Stimulated activated CD8-positive, alpha-beta memory T cell treated with anti-CD3 and anti-CD28 coated beads, Interleukin-4, amount 100 ng/mL, for 24 hours (primary cell): ENCODE results near the gene ADAM30.

Experiments used
- DNase-seq: peaks from one replicate; pipeline ENCODE4 v3.0.0-alpha.2; 2020; ENCODE audit warnings: low read depth

Gene ADAM30

DNA sequence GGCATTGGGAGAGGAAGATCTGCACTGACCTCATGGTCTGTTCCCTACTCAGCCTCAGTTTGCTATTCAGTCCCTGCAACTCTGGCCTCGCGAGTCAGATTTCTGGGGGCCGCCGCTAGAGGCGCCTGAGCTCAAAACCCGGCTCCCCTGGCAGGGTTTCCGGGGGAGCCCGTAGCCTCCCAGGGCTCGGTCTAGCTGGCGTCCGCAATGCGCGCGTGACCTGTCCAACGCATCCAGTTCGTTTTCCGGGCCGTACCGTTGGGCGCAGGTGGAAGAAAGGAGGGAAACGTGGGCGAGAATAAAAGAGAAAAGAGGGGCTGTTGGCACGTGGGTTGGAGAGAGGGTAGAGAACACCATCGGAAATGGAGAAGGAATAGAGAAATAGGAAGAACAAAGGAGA is at the start of gene ADAM30:
ADAM30 (minus strand) TSS at position 213 of the 400 bp plus-strand sequence; CDS start at position 34, 179 bp downstream.
- DNase-seq: no peak

- DNase-seq: no peak
These were observed 46.9 kb upstream of the ADAM30 start for GRCh38 chr1:119943216-119943615.

DNA sequence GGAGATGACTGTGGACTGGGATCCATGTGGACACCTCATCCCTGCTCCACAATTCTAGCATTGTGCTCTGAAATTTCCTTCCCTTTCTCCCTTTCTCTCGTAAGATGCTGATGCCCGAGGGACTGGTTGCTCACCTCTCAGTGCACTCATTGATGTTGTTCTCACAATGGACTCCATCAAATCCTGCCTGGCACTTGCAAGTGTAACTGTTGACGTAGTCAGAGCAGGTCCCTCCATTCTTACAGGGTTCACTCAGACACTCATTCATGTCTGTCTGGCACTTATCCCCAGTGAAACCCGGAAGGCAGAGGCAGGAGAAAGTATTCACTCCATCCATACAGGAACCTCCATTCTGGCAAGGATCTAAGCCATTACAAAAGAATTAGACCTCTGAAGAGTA is 45.1 kb upstream of the ADAM30 start:
- no peak for DNase-seq

GRCh38 chr1:119940697-119941096 is 44.4 kb upstream of the ADAM30 start:
- no peak for DNase-seq

DNA sequence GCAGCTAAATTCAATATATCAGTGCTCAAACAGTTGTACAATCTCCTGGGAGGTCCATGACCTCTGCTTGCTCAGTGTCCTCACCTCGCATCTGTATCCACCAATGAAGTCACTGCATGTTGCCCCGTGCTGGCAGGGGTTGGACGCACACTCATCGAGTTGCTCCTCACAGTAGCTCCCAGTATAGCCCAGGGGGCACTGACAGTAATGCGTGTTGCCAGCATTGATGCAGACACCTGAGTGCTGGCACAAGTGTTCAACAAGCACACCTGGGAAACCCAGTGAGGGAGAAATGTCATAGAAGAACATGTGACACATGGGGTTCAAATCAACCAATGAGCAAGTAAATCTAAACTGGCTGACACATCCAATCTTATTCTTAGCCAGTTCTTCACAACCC is 40.9 kb upstream of the ADAM30 start:
- DNase-seq: no peak

GRCh38 chr1:119935915-119936314 is 39.6 kb upstream of the ADAM30 start:
- DNase-seq: no peak

DNA sequence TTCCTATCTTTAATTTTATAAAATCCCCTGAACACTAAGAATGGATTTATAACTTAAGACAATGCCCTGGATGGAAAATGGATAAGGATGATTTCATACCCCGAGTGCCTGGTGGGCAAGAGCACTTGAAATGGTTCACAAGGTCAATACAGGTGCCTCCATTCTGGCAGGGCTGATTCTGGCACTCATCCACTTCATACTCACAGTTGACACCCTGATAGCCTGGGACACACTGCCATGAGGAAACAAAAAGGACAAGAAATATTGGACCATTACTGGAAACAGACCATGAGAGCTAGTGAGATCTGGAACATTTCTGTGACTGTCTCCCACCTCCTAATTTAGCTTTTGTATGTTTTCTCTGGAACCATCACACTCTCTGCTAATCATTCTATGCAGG is 39.1 kb upstream of the ADAM30 start:
- no peak for DNase-seq

GRCh38 chr1:119933397-119933796 is 37.1 kb upstream of the ADAM30 start:
- DNase-seq: no peak

- no peak for DNase-seq
These were observed 33.5 kb upstream of the ADAM30 start for GRCh38 chr1:119929643-119930315.

DNA sequence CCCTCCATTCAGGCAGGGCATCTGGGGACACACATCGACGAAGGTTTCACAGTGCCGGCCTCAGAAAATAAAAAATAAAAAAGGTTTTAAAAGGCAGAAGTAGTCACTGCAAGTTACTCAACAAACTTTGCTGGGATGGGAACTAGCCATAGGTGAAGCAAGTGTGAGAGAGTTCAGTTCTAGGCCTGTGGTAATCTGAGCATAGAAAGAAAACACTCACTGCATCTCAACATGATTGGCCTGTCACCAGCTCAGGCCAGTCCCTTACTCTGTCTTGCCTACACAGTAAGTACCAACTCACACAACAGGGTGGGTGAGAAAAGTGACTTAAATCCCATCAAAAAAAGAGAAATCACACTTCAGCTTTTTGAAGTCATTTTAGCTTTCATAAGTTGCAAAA is 30.2 kb upstream of the ADAM30 start:
- no peak for DNase-seq

GRCh38 chr1:119924948-119925898 is 28.9 kb upstream of the ADAM30 start:
- DNase-seq: no peak

DNA sequence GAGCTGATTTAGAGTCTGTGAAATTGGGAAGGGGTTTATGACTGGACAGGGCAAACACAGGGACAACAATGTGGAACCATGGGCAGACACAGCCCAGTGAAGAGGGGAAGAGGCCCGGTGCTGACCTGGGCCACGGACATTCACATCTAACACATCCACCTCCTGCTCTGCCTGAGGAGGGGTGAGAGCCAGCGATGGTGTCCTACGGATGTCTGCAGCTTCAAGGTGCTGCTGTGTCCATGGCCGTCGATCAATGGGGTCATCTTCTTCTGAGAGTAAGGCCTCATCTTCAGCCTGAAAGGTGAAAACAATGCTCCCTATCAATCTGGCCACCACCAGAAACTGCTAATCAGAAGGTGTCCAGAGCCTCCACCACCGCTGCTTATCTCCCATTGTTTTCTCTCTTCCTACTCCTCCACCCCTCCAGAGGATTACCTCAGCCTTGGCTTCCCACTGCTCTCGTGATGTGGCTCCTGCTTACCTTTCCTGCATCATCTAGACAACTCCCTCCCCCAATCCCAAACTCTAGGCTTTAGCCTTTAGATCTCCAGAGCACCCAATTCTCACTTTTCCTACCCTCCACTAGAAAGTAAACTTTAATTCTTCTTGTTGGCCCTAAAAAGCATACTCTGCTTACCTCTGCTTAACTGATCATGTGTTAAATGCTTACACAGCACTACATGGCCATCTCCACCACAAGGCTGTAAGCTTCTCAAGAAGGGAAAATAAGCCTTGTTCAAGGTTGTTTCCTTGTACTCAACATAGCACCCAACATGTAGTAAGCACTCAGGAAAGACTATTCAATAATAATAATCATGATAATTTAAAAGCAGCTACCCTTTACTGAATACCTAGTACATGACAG is 24.0 kb upstream of the ADAM30 start:
- no peak for DNase-seq

DNA sequence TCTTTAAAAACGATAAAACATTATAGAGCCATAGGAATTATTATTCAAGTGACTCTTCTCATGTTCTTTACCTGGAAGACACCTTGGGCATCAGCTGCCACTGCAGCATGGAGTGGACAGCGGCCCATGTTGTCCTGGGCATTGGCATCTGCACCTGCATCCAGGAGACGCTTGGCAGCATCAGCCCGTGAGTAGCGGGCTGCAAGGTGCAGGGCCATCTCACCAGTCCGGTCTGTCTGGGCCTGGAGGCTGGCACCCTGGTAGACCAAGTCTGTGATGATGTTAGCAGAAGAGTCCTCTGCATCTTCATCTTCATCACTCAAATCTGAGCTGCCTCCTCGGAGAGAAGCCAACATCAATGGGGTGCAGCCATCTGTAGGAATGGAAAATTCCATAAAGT is 22.9 kb upstream of the ADAM30 start:
- no peak for DNase-seq

DNA sequence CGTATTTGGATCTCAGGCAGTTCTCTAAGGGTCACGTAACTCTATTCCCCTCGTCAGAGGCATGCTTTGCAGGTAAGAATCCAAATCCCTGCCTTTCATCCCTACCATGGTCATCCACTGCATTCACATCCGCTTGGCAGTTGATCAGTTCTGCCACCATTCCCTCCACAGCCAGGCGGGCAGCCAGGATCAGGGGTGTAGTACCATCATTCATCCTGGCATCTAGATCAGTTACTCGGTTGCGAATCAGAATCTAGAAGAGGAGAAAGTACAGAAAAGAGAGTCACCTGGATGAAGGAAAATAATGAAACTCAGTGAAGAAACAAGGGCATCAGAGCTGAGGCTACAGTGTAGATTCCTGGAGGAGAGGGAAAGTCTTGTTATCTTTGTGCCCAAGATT is 22.0 kb upstream of the ADAM30 start:
- no peak for DNase-seq

GRCh38 chr1:119917304-119918055 is 21.2 kb upstream of the ADAM30 start:
- no peak for DNase-seq

- no peak for DNase-seq
These were observed 19.2 kb upstream of the ADAM30 start for GRCh38 chr1:119915517-119915916.

- no peak for DNase-seq
These were observed 17.8 kb upstream of the ADAM30 start for GRCh38 chr1:119914071-119914470.

- no peak for DNase-seq
These were observed 16.6 kb upstream of the ADAM30 start for GRCh38 chr1:119912963-119913362.

- no peak for DNase-seq
These were observed 15.5 kb upstream of the ADAM30 start for GRCh38 chr1:119911775-119912174.

DNA sequence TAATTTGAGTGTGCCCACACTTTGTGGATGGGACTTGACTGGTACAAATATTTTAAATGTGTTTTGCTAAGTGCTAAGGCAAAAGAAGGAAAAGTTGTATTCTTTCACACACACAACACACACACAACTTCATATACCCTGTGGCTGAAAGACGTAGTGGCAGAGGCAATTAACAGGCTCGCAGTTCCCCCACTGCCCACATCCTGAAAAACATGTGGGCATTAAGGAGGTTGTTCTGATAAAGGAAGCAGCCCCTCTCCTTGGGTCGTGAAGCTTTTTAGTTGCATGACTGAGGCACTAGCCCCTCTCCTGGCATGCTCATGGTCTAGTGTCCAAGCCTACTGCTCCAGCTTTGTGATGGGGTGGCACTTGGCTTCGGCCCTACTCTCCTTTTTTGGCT is 14.3 kb upstream of the ADAM30 start:
- no peak for DNase-seq

- no peak for DNase-seq
These were observed 13.7 kb upstream of the ADAM30 start for GRCh38 chr1:119909890-119910596.
